Medulla oblongata (tissue), 1 donor: Measurements from ENCODE around the gene WHAMM.
"Not testable (repeated sequence)": the region's sequence is repeated elsewhere in the genome, so short reads cannot be mapped to it uniquely, and the experiment has no call there.

Experiments
- DNase-seq: peaks from one replicate; pipeline ENCODE4 v3.0.0-alpha.2; 2015; ENCODE audit errors: extremely low spot score

WHAMM gene

GRCh38 chr15:82838096-82838735 is 28.8 kb downstream of the WHAMM start:
- DNase-seq: no peak

DNA sequence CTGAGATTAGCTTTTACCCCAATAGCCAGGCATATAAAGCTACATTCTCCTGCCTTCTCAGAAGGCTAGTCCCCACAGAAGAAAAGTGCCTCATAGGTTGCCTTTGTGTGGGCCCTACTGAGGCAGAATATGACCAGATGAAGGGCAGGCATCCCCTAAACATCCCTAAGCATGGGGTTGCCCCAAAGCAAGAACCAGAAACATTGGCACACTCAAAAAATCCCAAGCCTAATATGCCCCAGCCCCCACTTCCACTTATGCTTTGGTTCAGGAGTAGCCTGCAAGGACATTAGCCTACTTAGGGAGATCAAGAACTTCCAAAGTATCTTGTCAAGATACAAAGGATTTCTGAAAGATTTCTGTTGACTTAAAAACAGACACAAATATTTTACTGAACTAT is 29.7 kb downstream of the WHAMM start:
- DNase-seq: no peak

DNA sequence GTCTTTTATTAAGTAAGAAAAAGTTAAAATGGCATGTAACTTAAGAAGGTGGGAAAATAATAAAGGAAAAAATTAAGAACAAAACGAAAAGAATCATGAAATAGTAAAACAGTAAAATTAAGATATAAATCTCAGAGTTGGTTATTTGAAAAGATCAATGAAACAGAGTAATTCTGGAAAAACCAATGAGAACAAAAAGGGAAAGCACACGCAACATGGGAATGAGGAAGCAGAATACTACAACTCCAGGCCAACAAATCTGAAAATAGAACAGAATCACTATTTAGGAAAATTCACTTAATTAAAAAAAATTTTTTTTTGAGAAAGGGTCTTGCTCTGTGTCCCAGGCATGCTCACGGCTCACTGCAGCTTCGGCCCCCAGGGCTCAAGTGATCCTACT is 30.7 kb downstream of the WHAMM start:
- no peak for DNase-seq

GRCh38 chr15:82843566-82843965 is 34.1 kb downstream of the WHAMM start:
- DNase-seq: no peak

- no peak for DNase-seq
Measured at GRCh38 chr15:82845686-82846085, 36.3 kb downstream of the WHAMM start.

DNA sequence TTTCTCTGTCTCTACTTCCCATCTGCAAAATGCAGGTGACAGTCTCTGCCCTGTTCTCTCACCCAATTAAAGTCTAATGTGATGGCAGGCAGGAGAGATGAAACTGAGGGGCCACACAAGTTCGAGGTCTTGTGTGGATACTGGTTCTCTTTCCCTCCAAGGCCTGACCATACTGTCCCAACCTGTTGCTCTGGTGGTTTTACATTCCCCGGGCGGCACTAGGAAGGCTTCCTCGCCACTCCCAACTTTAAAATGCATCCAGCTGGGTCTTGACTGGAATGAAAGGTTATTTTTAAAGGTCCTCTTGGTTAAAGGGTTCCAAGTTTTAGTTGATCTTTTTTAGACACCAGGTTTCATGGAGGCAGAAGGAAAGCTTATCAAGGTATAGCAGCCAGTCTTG is 37.2 kb downstream of the WHAMM start:
- no peak for DNase-seq

DNA sequence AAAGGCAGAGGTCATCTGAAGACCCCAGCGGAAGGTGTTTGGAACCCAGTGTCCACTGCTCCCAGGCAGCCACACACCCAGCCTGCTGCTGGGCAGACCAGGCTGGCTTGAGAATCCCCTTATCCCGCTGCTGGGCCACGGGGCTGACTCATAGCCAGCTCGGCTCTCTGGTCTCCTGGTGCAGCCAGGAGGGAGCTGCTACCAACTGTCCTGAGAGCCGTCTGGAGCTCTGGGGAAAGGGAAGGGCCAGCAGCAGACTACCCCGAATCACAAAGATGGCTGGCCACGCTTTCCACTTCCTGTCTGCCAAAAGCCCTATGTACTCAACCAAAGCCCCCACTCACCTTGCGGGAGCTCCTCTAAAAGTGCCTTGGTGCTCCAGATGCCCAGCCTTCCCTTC is 38.3 kb downstream of the WHAMM start:
- no peak for DNase-seq

DNA sequence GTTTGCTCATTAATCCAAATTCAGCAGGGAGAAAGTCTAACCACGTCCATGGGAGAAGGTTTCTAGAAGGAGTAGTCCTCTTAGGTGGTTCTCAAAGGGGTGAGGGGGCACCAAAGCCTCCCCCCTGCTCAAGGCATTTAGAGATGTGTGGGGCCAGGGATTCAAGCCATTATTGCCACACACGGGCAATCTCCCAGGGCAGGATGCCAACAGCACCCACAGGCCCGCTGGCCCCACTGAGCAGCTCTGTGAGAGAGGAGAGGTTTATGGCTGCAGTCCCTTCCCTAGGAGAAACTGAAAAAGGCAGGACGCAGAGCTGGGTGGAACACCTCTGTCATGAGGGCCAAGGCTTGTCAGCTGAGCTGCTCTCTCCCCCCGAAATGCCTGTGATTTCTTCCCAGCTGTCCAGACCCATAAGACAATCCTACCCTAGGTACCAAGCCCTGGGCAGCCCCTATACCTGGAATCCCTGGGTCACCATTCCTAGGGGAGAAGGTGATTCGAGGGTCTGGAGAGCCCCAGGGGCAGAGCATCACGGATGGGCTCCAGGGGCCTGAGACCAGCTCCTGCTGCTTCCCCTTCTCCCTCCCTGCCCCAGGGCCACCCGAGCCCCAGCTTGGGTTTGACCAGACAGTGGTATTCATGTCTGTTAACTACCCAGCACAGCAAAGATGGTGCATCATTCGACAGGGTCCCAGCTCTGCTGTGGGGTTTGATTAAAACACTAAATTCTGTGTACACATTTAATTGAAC is 39.0 kb downstream of the WHAMM start:
- no peak for DNase-seq

GRCh38 chr15:82849556-82850512 is 40.4 kb downstream of the WHAMM start:
- peak; percentile 83 for DNase-seq

GRCh38 chr15:82850731-82851130 is 41.3 kb downstream of the WHAMM start:
- DNase-seq: no peak

DNA sequence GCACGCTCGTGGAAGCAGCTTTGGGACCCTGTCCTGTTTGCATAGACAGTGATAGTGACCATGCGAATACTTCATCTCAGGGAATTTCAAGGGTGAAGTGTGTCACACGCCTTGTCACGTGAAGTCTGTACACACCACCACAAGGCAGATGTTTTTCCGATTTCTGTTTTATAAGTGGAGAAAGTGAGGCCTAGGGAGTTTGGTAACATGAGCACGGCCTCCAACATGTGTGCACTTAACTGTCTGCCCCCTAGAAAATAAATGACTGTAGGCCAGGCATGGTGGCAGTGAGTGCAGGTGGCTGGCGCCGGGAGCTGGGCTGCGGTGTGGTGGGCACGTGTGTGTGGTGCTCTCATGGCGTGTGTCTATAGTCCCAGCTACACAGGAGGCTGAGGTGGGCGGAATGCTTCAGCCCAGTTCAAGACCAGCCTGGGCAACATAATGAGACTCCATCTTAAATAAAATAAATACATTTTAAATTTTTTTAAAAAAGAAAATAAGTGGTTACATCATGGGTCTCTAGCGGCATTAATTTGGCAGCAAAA is 42.0 kb downstream of the WHAMM start:
- DNase-seq: no peak

DNA sequence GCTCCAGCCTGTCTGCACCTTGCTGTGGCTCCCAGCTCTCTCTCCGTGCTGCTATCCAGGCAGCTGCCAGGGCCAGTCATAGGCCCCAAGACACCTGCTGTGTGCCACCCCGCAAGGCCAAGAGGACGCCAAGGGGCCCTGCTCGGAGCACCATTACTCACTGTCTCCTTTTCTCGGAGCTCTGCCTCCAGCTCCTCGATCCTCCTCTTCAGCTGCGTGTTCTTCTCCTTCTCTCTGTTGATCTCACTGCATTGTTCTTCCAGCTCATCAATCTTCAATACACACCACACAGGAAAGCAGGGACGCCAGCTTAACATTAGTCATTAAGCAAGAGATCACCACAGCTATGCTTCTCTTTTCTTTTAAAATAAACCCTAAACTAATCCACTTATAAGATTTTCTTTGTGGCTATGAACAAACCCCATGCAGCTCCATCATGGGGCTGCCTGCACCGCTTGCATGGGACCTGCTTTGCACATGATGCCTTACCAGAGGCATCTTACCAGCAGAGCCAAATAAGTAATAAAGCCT is 42.6 kb downstream of the WHAMM start:
- DNase-seq: no peak

DNA sequence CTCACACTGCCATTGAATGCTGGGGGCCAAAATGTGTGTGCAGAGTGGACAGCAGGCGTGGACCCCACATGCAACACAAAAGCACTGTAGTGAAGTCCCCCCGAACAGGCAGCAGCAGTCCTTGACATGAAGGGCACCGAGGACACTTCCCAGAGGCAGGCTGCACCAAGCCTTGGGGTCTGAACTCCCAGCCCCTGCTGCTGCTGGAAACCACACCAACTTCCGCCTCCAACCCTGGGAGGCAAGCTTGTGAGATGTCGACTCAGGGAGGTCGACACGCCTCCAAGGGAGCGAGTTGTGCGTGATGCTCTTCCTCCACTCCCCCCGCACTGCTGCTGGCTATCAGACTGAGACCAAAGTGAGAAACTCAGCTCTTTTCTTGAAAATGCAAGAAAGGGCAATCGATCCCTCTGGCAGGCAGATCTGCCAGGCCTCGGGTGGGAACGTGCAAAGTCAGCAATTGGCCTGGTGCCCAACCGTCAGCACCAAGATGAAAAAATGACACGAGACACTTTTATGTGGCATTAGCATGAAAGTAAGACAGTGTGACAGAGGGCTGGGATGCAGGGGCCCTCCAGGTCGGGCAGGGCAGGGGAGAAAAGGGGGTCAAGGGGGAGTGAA is 43.6 kb downstream of the WHAMM start:
- no peak for DNase-seq

- DNase-seq: no peak
Measured at GRCh38 chr15:82854554-82854953, 45.1 kb downstream of the WHAMM start.

DNA sequence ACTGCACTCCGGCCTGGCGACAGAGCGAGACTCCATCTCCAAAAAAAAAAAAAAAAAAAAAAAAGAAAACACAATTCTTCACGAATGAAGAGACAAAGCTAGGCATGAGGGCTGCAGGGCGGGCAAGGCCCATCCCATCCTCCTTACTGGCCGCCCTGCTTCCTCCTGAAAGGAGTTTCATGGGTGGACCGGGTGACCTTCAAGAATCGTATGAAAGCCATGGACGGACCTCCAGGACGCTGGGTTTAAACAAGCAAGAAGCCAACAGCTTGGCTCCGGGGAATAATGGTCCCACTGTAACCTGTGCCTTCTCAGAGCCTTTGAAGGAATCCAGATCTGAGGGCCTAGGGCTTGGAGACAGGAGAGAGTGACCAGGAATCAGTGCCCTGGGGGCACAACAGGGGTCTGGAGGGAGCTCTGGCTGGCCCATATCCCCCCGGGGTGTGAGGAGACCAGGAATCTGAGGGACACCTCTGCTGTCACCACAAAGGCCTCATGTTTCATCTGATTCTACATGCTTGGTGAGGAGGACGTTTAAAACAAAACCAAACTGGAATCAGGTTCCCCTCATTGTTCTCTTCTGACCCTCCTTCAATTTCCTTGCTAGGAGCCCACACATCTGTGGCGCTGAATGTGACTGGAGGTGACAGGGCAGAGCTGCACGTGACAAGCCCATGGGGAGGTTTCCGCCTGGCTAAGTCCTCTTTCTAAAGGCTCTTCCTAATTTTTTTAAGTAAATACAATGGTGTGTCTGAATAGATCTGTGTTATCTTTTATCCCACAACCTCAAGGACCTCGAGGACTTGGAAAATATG is 46.1 kb downstream of the WHAMM start:
- DNase-seq: no peak

- DNase-seq: no peak
Measured at GRCh38 chr15:82856397-82857170, 47.2 kb downstream of the WHAMM start.

DNA sequence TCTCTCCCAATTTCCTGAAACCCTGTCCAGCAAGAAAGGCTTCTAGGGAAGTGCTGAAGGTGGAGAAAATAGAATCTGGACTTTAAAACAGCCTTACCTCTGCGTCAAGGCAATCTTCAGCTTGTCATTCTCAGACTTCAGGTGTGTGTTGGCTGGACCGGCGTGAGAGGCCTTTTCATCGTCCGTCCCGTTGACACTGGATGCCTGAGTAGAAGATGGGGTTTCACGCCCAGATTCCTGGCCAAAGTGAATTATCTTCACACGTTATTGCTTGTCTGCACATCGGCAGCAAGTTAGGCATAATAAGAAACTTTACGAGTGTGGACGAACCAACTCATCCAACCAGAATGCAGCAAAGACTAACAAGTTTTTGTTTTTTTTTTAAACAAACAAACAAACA is 49.5 kb downstream of the WHAMM start:
- no peak for DNase-seq

- no peak for DNase-seq
Measured at GRCh38 chr15:82862886-82863285, 53.5 kb downstream of the WHAMM start.

DNA sequence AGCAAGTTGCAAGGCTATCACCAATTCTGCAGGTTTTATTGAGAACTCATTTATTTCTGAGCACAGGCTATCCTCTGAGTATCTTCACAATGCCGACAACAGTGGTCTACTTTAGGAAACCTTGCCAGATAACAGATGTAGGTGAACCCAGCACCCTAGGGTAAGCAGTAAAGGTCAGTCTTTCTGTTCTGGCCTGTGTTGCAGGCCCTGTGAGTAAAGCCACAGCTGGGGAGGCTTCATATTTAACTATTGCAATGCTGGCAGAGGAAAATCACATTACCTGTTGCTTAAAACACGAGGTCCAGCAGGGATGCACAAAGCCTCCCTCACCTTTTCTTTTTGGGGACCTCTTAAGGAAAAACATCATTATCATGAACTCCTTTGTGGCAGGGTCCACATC is 55.5 kb downstream of the WHAMM start:
- no peak for DNase-seq

- DNase-seq: not testable (repeated sequence)
Measured at GRCh38 chr15:82865581-82865980, 56.2 kb downstream of the WHAMM start.
